Activated CD4-positive, alpha-beta T cell treated with anti-CD3 and anti-CD28 coated beads for 1 hour (primary cell): Measurements from ENCODE around the gene XCL1.
"Not testable (repeated sequence)": the region's sequence is repeated elsewhere in the genome, so short reads cannot be mapped to it uniquely, and the experiment has no call there.

Experiments used
- DNase-seq: peaks from one replicate; pipeline ENCODE4 v3.0.0-alpha.2; 2020

The XCL1 gene, protein sequence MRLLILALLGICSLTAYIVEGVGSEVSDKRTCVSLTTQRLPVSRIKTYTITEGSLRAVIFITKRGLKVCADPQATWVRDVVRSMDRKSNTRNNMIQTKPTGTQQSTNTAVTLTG

GRCh38 chr1:168576245-168576688 is at the start of gene XCL1:
XCL1 (plus strand) TSS chr1:168576605; CDS start chr1:168576638, 33 bp downstream.
- not testable (repeated sequence) for DNase-seq

GRCh38 chr1:168529518-168529917 is 46.9 kb upstream of the XCL1 start:
- no peak for DNase-seq

DNA sequence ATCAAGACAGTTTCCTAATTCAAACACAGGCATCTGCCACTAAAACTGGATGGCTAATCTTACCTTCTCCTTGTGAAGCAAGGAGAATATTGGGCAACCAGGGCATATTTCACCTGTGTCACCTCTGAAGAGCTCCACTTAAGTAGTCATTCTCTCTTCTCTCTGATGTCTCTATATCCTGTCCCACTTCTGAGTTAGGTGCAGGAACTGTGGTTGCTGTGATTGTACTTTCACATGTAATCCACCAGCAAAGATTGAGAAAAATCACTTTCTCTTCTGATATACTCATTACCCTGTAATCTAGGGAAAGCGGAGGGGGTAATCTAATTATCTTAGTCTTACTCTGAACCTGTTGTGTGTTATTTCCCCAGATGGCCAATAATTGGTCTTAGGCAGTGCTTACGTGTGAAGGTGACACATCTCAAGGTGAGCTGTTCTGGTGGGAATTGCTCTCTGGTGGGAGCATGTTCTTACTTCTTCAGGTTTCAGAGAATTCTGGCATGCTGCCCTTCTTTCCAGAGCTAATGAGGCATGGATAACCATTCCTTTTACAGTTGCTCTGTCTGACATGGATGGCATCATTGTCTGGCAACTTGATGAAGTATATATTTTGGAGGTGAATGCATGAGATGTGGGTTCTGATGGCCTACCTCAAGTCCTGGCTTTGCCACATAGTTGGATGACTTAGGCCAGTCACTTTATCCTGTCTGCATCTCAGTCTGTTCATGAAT is 44.6 kb upstream of the XCL1 start:
- DNase-seq = no peak

GRCh38 chr1:168535536-168535935 is 40.9 kb upstream of the XCL1 start:
- no peak for DNase-seq

- DNase-seq = not testable (repeated sequence)
Measured at GRCh38 chr1:168540798-168541197, 35.6 kb upstream of the XCL1 start.

DNA sequence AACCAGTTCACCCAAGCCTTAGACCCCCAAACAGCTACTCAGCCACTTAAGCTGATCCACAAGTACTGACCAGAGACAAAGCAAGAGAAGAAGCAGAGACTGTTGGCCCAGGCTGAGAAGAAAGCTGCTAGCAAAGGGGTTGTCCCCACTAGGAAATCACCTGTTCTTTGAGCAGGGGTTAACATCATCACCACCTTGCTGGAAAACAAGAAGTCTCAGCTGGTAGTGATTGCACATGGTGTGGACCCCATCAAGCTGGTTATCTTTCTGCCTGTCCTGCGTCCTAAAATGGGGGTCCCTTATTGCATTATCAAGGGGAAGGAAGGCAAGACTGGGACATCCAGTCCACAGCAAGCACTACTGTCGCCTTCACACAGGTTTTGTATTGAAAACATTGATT is 33.4 kb upstream of the XCL1 start:
- DNase-seq = not testable (repeated sequence)

DNA sequence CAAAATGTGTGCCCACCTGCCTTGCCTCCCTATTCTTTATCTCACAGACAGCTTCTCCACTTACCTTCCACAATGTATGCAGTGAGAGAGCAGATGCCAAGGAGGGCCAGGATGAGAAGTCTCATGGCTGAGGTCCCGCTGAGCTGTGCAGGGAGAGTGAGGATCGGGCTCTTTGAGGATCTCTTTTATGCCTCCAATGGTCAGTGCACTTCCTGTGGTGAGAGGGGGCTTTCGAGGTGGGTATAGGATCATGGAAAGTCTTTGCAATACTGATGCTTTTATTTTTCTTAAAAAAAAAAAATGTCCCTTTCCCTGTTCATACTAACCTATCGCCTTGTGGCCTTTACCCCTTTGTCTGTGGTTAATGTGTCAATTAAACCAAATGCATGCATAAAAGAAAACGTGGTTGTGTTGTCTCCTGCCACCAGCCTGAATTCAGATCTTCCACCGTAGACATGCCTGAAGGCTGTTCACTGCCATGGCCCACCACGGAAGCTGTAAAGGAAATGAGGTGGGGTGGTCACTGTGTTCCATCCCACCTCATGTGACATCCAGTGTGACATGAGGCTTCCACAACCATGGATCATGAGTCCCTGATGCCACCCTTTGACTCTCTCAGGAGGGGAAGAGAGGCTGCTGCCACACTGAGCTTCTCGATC is 32.4 kb upstream of the XCL1 start, which contains the start of gene XCL2:
XCL2 (minus strand) TSS at position 158 of the 659 bp plus-strand sequence; CDS start at position 125, 33 bp downstream.
- not testable (repeated sequence) for DNase-seq

- DNase-seq = not testable (repeated sequence)
Measured at GRCh38 chr1:168545678-168546552, 30.5 kb upstream of the XCL1 start.

- not testable (repeated sequence) for DNase-seq
Measured at GRCh38 chr1:168546553-168546895, 29.9 kb upstream of the XCL1 start.

DNA sequence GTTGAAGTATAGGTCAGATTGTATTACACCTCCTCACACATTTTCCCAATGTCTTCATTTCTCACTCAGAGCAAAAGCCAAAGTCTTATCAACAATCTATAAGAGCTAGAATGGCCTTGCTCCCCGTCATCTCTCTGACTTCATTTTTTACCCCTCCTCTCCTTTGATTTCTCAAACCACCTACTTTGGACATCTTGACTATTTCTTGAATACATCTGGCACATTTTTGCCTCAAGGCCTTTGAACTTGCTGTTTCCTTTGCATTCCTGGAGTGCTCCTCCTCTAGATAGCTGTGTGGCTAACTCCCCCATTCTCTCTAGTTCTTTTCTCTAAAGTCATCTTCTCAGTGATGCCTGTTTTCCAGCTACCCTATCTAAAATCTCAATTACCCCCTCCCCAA is 25.4 kb upstream of the XCL1 start:
- DNase-seq = no peak

GRCh38 chr1:168551688-168552087 is 24.7 kb upstream of the XCL1 start:
- DNase-seq = no peak

GRCh38 chr1:168552961-168553360 is 23.4 kb upstream of the XCL1 start:
- DNase-seq = no peak

DNA sequence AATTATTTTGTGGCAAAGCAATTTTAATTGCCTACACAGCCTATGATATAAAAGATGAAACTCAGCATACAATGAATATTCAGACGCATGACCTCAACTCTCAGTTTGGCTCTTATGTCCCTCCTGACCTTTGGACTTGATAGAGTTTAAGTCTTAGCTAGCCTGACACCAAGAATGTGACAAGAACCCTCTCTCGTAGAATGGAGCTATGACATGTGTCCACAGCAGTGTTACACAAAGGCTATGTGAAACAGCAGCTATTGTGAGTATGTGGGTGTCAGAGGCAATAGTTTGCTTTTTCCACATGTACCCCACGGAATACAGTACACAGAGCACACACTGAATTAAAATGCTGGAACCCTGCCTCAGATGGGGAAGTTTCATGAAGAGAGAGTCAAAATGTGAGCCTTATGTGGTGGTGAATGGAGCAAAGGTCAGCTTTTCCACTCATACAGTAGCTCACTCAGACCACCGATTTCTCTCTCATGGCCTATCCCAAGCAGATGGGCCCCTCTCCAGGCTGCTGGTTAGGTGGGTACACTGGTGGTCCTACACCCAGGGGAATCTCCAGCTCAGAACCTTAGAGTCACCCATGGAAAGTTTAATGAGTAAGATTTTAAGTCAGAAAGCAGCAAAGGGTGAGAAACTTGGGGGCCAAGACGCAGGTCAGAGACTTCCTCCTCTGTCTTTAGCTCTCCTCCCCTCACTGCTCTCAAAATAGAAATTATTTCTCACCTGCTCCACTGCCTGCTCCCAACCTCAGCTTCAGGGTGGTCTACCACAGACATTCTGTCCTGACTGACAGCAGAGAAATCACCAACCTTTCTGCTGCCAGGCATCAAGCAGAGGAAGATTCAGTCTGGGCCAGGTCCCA is 22.5 kb upstream of the XCL1 start:
- DNase-seq = no peak

DNA sequence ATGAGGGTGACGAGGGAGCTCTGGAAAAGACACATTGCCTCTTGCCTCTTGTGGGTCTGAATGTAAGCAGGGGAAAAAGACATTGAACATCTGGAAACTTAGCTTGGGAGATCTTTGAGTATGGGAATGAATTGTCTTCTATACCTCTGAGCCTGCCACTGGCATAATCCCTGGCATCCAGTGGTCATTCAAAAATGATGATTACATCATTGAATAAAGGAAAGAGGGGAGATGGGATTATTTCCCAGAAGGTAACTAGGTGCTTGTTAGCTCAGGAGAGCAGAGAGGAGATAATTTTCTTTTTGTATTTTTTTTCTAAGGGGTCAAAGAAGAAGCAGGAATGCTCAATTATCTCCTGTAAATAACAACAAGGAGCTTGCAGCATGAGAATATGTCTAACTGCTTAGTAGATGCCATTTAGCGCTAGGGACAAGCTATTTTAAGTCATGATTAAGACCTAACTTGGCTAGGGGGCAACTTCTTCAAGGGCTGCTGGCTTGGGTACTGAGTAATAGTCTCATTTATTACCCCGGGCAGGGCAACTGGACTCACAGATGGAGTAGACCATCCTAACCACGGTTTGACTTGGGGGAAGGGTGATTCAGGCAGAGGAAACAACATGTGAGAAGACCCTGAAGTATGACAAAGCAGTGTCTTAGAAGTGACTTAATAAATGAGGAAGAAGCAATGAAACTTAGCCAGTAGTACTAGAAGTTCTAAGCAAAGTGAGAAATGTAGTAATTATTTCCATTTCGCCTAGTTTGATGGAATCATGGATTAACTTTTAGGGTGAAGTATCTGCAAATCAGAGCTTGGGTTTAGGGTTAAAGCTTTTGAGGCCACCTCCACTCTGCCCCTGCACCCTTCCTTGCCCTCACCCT is 21.6 kb upstream of the XCL1 start:
- no peak for DNase-seq

DNA sequence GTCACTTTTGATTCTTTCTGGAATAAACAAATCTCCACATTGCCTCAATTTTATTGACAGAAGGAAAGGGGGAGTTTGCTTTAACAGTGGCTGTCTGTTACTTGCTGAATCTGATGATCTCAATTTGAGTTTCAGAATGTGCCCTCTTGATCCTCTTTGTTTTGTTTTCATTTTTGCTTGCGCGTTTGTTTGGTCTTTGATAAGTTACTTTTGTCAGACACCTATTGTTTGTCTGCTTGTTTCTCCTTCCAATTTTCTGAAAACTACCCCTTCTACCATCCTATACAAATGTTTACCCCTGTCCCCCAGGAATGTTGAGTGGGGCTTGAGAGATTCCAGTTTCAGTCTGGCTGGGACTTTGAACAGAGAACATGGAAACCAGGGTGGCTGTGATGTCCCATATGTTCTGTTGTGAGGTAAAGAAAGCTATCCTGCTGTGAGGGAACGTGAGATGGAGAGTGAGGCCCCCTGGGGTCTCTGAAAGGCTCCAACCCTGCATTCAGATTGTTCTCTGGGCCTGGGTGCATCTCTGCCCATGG is 20.8 kb upstream of the XCL1 start:
- DNase-seq = no peak

DNA sequence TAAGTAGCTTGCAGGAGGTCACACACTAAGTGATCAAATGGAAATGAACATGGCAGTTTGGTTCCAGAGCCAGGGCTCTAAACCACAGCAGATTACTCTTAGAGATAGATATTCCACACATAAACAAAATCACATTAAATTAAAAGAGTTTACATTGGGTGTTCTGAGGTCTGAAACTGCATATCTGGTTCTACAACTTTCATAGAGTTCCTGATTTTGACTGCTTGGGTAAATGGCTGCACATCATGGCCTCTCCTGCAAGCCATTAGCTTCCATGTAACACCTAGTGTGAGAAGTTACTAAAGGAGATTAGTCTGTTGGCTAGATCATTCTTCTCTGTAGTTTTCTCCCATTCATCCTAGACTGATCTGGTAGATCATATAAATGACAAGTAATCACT is 19.8 kb upstream of the XCL1 start:
- DNase-seq = no peak

GRCh38 chr1:168560370-168560769 is 16.0 kb upstream of the XCL1 start:
- DNase-seq = no peak

DNA sequence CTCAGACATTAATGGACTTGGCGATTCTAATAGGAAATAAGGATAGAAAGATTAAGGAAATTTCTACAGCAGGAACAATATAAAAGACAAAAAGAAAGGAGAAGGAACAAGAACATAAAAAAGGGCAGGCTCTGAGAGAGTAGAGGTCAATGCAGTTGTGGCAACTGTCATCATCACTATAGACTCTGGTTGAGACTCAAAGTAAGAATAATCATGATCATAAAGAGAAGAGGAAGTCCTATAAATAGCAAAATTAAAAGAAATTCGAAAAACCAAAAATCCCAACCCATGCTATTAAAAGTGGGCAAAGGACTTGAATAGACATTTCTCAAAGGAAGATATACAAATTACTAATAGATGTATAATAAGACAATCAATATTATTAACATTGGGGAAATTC is 14.4 kb upstream of the XCL1 start:
- DNase-seq = no peak

GRCh38 chr1:168565825-168566224 is 10.6 kb upstream of the XCL1 start:
- no peak for DNase-seq

DNA sequence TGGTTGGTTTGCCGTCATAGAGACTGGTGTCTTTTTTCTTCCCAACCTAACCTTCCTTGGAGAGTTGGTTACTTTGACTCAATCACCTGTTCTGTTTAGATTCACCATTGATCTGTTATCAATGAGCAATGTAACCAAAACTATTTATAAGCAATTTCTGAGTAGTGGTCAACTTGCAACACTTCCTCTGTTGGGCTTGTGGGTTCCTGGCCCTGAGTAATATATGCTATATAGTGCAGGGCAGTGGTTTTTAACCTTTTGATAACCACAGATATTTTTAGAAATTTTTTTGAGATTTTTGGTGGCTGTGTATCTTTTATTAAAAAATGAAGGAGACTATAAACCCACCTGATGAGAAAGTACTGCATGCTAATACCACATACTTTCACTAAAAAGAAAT is 9.4 kb upstream of the XCL1 start:
- DNase-seq = no peak

- DNase-seq = no peak
Measured at GRCh38 chr1:168567568-168567967, 8.8 kb upstream of the XCL1 start.
